SU-DHL-6 (cell line): ENCODE measurements around the gene SCFD2.

ENCODE experiments used
- CTCF ChIP-seq: fragments of 200-600 bp; sonication (generic); IDR thresholded peaks from one replicate; pipeline ENCODE4 v1.5.1; 2017; ENCODE audit warnings: antibody characterized with exemption, mild to moderate bottlenecking, low read length, moderate library complexity; ENCODE audit not compliant: insufficient read depth, poor library complexity, severe bottlenecking
- EZH2phosphoT487 ChIP-seq: fragments of 200-600 bp; sonication (generic), shearing (Covaris generic); conservative IDR thresholded peaks from 2 replicates; pipeline ENCODE4 v1.6.1; 2018; ENCODE audit warnings: mild to moderate bottlenecking, antibody characterized with exemption, low read length, moderate library complexity, mixed read lengths

GRCh38 chr4:53012738-53013137 lies 353.1 kb downstream of the SCFD2 start:
- TF ChIP-seq CTCF, result no peak
- TF ChIP-seq EZH2phosphoT487, result no peak
